ENCODE data around the gene MAEA.

The MAEA gene

GRCh38 chr4:1305261-1305711 is 15.6 kb downstream of the MAEA start:
- DNase-seq, result no peak

- DNase-seq, result no peak
Observed at GRCh38 chr4:1305781-1306455, 16.2 kb downstream of the MAEA start.

- DNase-seq, result no peak
Observed at GRCh38 chr4:1307951-1308735, 18.5 kb downstream of the MAEA start.

GRCh38 chr4:1309261-1310010 is 19.7 kb downstream of the MAEA start:
- DNase-seq, result peak; percentile 72

GRCh38 chr4:1310031-1310795 is 20.5 kb downstream of the MAEA start:
- DNase-seq, result no peak

GRCh38 chr4:1310796-1311631 is 21.3 kb downstream of the MAEA start:
- DNase-seq, result no peak

- no peak for DNase-seq
Observed at GRCh38 chr4:1312821-1313640, 23.3 kb downstream of the MAEA start.

- DNase-seq, result no peak
Observed at GRCh38 chr4:1315306-1315705, 25.6 kb downstream of the MAEA start.

- no peak for DNase-seq
Observed at GRCh38 chr4:1315836-1316536, 26.3 kb downstream of the MAEA start.

GRCh38 chr4:1316537-1317168 is 27.0 kb downstream of the MAEA start:
- DNase-seq, result no peak

GRCh38 chr4:1317177-1318045 is 27.7 kb downstream of the MAEA start:
- DNase-seq, result no peak

GRCh38 chr4:1318046-1318375 is 28.3 kb downstream of the MAEA start:
- no peak for DNase-seq

- no peak for DNase-seq
Observed at GRCh38 chr4:1318488-1319213, 29.0 kb downstream of the MAEA start.

GRCh38 chr4:1321486-1321885 is 31.8 kb downstream of the MAEA start:
- DNase-seq, result no peak

- no peak for DNase-seq
Observed at GRCh38 chr4:1321946-1322650, 32.4 kb downstream of the MAEA start.

GRCh38 chr4:1323280-1323634 is 33.6 kb downstream of the MAEA start:
- DNase-seq, result no peak

- no peak for DNase-seq
Observed at GRCh38 chr4:1323635-1324442, 34.1 kb downstream of the MAEA start.
